ENCODE data around the gene GRID2.

DNA sequence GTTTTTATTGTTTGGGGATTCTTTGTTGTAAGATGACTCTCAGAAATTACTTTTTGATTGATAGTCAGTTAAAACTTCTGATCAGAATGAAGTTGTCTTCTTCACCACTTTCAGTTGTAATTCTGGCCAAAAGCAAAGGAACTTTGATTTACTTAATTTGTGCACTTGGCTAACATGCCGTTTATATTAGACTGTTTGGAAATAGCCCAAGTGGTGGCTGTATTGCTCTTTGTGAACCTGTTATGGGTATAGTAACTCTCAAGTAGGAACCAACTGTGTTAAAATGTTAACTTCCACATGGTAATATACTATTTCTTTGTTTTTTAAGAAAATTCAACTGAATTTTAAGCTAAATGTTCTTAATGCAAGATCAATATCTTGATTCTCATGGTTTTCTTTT, 581.9 kb downstream of the GRID2 start:
- no peak for TF ChIP-seq SP1 (IDR thresholded peaks at IDR 0.05; ENCODE audit: low read depth, low read length)
- TF ChIP-seq TCF3 (IDR thresholded peaks at IDR 0.05; ENCODE audit: borderline replicate concordance, insufficient read depth, low read depth, low read length), result no peak
- TF ChIP-seq, protein P1, sequence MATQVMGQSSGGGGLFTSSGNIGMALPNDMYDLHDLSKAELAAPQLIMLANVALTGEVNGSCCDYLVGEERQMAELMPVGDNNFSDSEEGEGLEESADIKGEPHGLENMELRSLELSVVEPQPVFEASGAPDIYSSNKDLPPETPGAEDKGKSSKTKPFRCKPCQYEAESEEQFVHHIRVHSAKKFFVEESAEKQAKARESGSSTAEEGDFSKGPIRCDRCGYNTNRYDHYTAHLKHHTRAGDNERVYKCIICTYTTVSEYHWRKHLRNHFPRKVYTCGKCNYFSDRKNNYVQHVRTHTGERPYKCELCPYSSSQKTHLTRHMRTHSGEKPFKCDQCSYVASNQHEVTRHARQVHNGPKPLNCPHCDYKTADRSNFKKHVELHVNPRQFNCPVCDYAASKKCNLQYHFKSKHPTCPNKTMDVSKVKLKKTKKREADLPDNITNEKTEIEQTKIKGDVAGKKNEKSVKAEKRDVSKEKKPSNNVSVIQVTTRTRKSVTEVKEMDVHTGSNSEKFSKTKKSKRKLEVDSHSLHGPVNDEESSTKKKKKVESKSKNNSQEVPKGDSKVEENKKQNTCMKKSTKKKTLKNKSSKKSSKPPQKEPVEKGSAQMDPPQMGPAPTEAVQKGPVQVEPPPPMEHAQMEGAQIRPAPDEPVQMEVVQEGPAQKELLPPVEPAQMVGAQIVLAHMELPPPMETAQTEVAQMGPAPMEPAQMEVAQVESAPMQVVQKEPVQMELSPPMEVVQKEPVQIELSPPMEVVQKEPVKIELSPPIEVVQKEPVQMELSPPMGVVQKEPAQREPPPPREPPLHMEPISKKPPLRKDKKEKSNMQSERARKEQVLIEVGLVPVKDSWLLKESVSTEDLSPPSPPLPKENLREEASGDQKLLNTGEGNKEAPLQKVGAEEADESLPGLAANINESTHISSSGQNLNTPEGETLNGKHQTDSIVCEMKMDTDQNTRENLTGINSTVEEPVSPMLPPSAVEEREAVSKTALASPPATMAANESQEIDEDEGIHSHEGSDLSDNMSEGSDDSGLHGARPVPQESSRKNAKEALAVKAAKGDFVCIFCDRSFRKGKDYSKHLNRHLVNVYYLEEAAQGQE (IDR thresholded peaks at IDR 0.05; ENCODE audit: low read depth, low read length), result no peak
- no peak for TF ChIP-seq IRF3 (IDR thresholded peaks at IDR 0.05)
- TF ChIP-seq, protein P2, sequence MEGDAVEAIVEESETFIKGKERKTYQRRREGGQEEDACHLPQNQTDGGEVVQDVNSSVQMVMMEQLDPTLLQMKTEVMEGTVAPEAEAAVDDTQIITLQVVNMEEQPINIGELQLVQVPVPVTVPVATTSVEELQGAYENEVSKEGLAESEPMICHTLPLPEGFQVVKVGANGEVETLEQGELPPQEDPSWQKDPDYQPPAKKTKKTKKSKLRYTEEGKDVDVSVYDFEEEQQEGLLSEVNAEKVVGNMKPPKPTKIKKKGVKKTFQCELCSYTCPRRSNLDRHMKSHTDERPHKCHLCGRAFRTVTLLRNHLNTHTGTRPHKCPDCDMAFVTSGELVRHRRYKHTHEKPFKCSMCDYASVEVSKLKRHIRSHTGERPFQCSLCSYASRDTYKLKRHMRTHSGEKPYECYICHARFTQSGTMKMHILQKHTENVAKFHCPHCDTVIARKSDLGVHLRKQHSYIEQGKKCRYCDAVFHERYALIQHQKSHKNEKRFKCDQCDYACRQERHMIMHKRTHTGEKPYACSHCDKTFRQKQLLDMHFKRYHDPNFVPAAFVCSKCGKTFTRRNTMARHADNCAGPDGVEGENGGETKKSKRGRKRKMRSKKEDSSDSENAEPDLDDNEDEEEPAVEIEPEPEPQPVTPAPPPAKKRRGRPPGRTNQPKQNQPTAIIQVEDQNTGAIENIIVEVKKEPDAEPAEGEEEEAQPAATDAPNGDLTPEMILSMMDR (IDR thresholded peaks at IDR 0.05 in 2 of 3, conservative IDR thresholded peaks at IDR 0.05 in 1 of 3; ENCODE audit: control insufficient read depth in 2 of 3, extremely low read depth in 1 of 3, insufficient read depth in 1 of 3, low read depth in 3 of 3, low read length in 3 of 3), result no peak
- no peak for TF ChIP-seq SUZ12 (IDR thresholded peaks at IDR 0.05; ENCODE audit: unreplicated experiment)
- TF ChIP-seq, protein P3, sequence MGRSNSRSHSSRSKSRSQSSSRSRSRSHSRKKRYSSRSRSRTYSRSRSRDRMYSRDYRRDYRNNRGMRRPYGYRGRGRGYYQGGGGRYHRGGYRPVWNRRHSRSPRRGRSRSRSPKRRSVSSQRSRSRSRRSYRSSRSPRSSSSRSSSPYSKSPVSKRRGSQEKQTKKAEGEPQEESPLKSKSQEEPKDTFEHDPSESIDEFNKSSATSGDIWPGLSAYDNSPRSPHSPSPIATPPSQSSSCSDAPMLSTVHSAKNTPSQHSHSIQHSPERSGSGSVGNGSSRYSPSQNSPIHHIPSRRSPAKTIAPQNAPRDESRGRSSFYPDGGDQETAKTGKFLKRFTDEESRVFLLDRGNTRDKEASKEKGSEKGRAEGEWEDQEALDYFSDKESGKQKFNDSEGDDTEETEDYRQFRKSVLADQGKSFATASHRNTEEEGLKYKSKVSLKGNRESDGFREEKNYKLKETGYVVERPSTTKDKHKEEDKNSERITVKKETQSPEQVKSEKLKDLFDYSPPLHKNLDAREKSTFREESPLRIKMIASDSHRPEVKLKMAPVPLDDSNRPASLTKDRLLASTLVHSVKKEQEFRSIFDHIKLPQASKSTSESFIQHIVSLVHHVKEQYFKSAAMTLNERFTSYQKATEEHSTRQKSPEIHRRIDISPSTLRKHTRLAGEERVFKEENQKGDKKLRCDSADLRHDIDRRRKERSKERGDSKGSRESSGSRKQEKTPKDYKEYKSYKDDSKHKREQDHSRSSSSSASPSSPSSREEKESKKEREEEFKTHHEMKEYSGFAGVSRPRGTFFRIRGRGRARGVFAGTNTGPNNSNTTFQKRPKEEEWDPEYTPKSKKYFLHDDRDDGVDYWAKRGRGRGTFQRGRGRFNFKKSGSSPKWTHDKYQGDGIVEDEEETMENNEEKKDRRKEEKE (IDR thresholded peaks at IDR 0.05), result no peak
- TF ChIP-seq ZNF384 (IDR thresholded peaks at IDR 0.05; ENCODE audit: borderline replicate concordance, low read depth, low read length), result no peak
- TF ChIP-seq PML (IDR thresholded peaks at IDR 0.05; ENCODE audit: low read length), result no peak

Measured in GM12878 (cell line).